ENCODE measurements around the gene ZSCAN5A. TPM values are rescaled to one million over a fixed set of nuclear protein-coding genes. Genes with fewer than 3 reads are reported as not detected.

The ZSCAN5A gene
- total and polyA plus RNA-seq, 9 of the 15 experiments (the other 6 are each of a cell fraction or from before 2014, with no cell fraction given) = 5.8 to 15.3 (median 11.8) TPM

DNA sequence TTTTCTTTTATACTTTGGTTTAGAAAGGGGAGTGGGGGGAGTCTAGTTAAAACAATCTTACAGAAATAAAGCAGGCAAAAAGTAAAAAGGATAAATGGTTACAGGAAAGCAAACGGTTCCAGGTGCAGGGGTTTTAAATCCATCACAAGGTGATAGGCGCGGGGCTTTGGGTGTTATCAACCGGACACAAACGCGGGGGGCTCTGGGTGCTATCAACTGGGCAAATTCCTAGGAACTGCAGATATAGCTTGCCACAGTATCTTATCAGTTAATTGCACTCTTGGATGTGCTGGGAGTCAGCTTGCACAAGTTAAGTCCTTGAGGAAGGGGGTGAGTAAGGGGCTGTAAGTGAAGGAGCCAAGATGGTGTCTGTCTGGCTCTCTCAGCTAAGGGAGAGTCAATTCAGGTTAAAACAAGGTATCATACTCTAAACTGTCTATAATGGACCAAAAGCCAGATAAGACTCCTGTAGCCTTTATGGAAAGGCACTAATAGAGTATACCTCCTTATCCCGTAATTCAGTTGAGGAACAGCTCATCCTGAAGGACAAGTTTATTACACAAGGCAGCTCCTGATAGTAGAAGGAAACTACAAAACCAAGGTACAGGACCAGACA is 32.6 kb upstream of the ZSCAN5A start (continued):
- TF ChIP-seq TCF7L2 (IDR thresholded peaks at IDR 0.05; ENCODE audit: low read depth, low read length) (no peak), COPS2 (conservative IDR thresholded peaks at IDR 0.05) (no peak), FIP1L1 (IDR thresholded peaks at IDR 0.05; ENCODE audit: low read depth, low read length, poor library complexity, severe bottlenecking) (no peak), DMBX1 (CRISPR knock-in tag; IDR thresholded peaks at IDR 0.05; ENCODE audit: borderline replicate concordance) (peak; percentile 95), HDAC2 (IDR thresholded peaks at IDR 0.05) (no peak), CBFA2T3 (IDR thresholded peaks at IDR 0.05) (peak; percentile 83), TBL1XR1 (IDR thresholded peaks at IDR 0.05; ENCODE audit: low read length in 2 of 2) (peak in 1 of 2 experiments; percentile 69; a peak in 2 of 4 replicates), SMAD4 (CRISPR knock-in tag; conservative IDR thresholded peaks at IDR 0.05) (peak; percentile 88), ZNF717 (CRISPR knock-in tag; IDR thresholded peaks at IDR 0.05) (no peak), ZNF707 (CRISPR knock-in tag; conservative IDR thresholded peaks at IDR 0.05) (no peak), NR4A1 (CRISPR knock-in tag; IDR thresholded peaks at IDR 0.05) (no peak), NR4A1 (tag; IDR thresholded peaks at IDR 0.05) (peak; percentile 97), ZNF311 (CRISPR knock-in tag; IDR thresholded peaks at IDR 0.05) (peak; percentile 89), ZC3H11A (IDR thresholded peaks at IDR 0.05; ENCODE audit: low read depth, low read length) (no peak), CBFA2T2 (conservative IDR thresholded peaks at IDR 0.05) (peak; percentile 82), GABPA (tag; conservative IDR thresholded peaks at IDR 0.05; ENCODE audit: low read depth) (no peak)
- TF ChIP-seq, protein P1, sequence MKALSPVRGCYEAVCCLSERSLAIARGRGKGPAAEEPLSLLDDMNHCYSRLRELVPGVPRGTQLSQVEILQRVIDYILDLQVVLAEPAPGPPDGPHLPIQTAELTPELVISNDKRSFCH (CRISPR knock-in tag; IDR thresholded peaks at IDR 0.05) = no peak
- TF ChIP-seq, protein P1 (tag; IDR thresholded peaks at IDR 0.05) = peak; percentile 95
- TF ChIP-seq, protein P2, sequence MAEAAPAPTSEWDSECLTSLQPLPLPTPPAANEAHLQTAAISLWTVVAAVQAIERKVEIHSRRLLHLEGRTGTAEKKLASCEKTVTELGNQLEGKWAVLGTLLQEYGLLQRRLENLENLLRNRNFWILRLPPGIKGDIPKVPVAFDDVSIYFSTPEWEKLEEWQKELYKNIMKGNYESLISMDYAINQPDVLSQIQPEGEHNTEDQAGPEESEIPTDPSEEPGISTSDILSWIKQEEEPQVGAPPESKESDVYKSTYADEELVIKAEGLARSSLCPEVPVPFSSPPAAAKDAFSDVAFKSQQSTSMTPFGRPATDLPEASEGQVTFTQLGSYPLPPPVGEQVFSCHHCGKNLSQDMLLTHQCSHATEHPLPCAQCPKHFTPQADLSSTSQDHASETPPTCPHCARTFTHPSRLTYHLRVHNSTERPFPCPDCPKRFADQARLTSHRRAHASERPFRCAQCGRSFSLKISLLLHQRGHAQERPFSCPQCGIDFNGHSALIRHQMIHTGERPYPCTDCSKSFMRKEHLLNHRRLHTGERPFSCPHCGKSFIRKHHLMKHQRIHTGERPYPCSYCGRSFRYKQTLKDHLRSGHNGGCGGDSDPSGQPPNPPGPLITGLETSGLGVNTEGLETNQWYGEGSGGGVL (CRISPR knock-in tag; IDR thresholded peaks at IDR 0.05) = peak; percentile 72; the same call in 1 of the 2 replicates
- TF ChIP-seq, protein P3, sequence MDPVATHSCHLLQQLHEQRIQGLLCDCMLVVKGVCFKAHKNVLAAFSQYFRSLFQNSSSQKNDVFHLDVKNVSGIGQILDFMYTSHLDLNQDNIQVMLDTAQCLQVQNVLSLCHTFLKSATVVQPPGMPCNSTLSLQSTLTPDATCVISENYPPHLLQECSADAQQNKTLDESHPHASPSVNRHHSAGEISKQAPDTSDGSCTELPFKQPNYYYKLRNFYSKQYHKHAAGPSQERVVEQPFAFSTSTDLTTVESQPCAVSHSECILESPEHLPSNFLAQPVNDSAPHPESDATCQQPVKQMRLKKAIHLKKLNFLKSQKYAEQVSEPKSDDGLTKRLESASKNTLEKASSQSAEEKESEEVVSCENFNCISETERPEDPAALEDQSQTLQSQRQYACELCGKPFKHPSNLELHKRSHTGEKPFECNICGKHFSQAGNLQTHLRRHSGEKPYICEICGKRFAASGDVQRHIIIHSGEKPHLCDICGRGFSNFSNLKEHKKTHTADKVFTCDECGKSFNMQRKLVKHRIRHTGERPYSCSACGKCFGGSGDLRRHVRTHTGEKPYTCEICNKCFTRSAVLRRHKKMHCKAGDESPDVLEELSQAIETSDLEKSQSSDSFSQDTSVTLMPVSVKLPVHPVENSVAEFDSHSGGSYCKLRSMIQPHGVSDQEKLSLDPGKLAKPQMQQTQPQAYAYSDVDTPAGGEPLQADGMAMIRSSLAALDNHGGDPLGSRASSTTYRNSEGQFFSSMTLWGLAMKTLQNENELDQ (CRISPR knock-in tag; IDR thresholded peaks at IDR 0.05; ENCODE audit: borderline replicate concordance) = no peak
- TF ChIP-seq, protein P4, sequence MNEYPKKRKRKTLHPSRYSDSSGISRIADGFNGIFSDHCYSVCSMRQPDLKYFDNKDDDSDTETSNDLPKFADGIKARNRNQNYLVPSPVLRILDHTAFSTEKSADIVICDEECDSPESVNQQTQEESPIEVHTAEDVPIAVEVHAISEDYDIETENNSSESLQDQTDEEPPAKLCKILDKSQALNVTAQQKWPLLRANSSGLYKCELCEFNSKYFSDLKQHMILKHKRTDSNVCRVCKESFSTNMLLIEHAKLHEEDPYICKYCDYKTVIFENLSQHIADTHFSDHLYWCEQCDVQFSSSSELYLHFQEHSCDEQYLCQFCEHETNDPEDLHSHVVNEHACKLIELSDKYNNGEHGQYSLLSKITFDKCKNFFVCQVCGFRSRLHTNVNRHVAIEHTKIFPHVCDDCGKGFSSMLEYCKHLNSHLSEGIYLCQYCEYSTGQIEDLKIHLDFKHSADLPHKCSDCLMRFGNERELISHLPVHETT (CRISPR knock-in tag; conservative IDR thresholded peaks at IDR 0.05 in 1 of 2, IDR thresholded peaks at IDR 0.05 in 1 of 2) = 0 out of 4 replicates have a peak, but pooled peaks of 1 of the 2 experiments have one; percentile 50

All from K562 (cell line).